BLaER1 (cell line): Measurements from ENCODE around the gene PMPCA.
A peak's percentile ranks its signal among the peaks of the same experiment; 100 is the strongest.

Experiments
- H3K27ac ChIP-seq: shearing (Covaris generic); formaldehyde crosslinking; 2 replicates; pipeline ENCODE4 v1.8.1; 2022
- H3K27me3 ChIP-seq: shearing (Covaris generic); formaldehyde crosslinking; 2 replicates; pipeline ENCODE4 v1.8.1; 2022
- H3K36me3 ChIP-seq: shearing (Covaris generic); formaldehyde crosslinking; 2 replicates; pipeline ENCODE4 v1.8.1; 2022
- H3K4me1 ChIP-seq: shearing (Covaris generic); formaldehyde crosslinking; 2 replicates; pipeline ENCODE4 v1.8.1; 2022
- H3K4me2 ChIP-seq: shearing (Covaris generic); formaldehyde crosslinking; 2 replicates; pipeline ENCODE4 v1.8.1; 2022
- H3K4me3 ChIP-seq: shearing (Covaris generic); formaldehyde crosslinking; 2 replicates; pipeline ENCODE4 v1.8.1; 2022
- H3K9ac ChIP-seq: shearing (Covaris generic); formaldehyde crosslinking; 2 replicates; pipeline ENCODE4 v1.8.1; 2022
- H3K9me3 ChIP-seq: shearing (Covaris generic); formaldehyde crosslinking; 2 replicates; pipeline ENCODE4 v1.8.1; 2022
- H4K20me1 ChIP-seq: shearing (Covaris generic); formaldehyde crosslinking; 2 replicates; pipeline ENCODE4 v1.8.1; 2022
- Cebpa-rat ChIP-seq: shearing (Covaris generic); IDR thresholded peaks from 2 replicates; pipeline ENCODE4 v1.8.1; 2022

PMPCA gene

GRCh38 chr9:136380381-136380780, 30.1 kb upstream of the PMPCA start:
- peaks cover 43% of the 10 kb centered on the region for H4K20me1 ChIP-seq
- no peak overlapping the region for H3K4me3 ChIP-seq
- no peaks in the 10 kb centered on the region for H3K27me3 ChIP-seq
- no peak overlapping the region for H3K9ac ChIP-seq
- H3K4me1 ChIP-seq, result peaks cover 39% of the 10 kb centered on the region
- TF ChIP-seq Cebpa-rat, result no peak
- no peak overlapping the region for H3K27ac ChIP-seq
- H3K9me3 ChIP-seq, result no peaks in the 10 kb centered on the region
- H3K4me2 ChIP-seq, result no peak overlapping the region
- peaks cover 91% of the 10 kb centered on the region for H3K36me3 ChIP-seq

GRCh38 chr9:136381311-136381710, 29.1 kb upstream of the PMPCA start:
- H3K4me3 ChIP-seq, result no peak overlapping the region
- H3K4me2 ChIP-seq, result no peak overlapping the region
- no peaks in the 10 kb centered on the region for H3K9me3 ChIP-seq
- peaks cover 92% of the 10 kb centered on the region for H3K36me3 ChIP-seq
- peaks cover 34% of the 10 kb centered on the region for H3K4me1 ChIP-seq
- H3K27ac ChIP-seq, result no peak overlapping the region
- H3K27me3 ChIP-seq, result no peaks in the 10 kb centered on the region
- peaks cover 49% of the 10 kb centered on the region for H4K20me1 ChIP-seq
- TF ChIP-seq Cebpa-rat, result no peak
- H3K9ac ChIP-seq, result no peak overlapping the region

GRCh38 chr9:136381966-136382513, 28.4 kb upstream of the PMPCA start:
- H3K4me1 ChIP-seq, result peaks cover 26% of the 10 kb centered on the region
- H3K27me3 ChIP-seq, result no peaks in the 10 kb centered on the region
- no peak overlapping the region for H3K9ac ChIP-seq
- TF ChIP-seq Cebpa-rat, result no peak
- H4K20me1 ChIP-seq, result peaks cover 43% of the 10 kb centered on the region
- H3K4me2 ChIP-seq, result no peak overlapping the region
- H3K9me3 ChIP-seq, result no peaks in the 10 kb centered on the region
- H3K36me3 ChIP-seq, result peaks cover 99% of the 10 kb centered on the region
- no peak overlapping the region for H3K4me3 ChIP-seq
- H3K27ac ChIP-seq, result no peak overlapping the region

GRCh38 chr9:136383436-136383835, 27.0 kb upstream of the PMPCA start:
- Histone ChIP-seq H3K4me2 (no peak overlapping the region), H3K9ac (no peak overlapping the region), H3K4me1 (peaks cover 16% of the 10 kb centered on the region), H4K20me1 (peaks cover 37% of the 10 kb centered on the region; the same call in 1 of the 2 replicates), H3K4me3 (no peak overlapping the region), H3K27ac (no peak overlapping the region), H3K9me3 (no peaks in the 10 kb centered on the region), H3K36me3 (peaks cover 99% of the 10 kb centered on the region), H3K27me3 (no peaks in the 10 kb centered on the region)
- no peak for TF ChIP-seq Cebpa-rat

- Histone ChIP-seq H3K27me3 (no peaks in the 10 kb centered on the region), H3K4me2 (peak overlapping the region; percentile 44), H3K4me3 (no peak overlapping the region), H3K27ac (no peak overlapping the region), H4K20me1 (peaks cover 45% of the 10 kb centered on the region; the same call in 1 of the 2 replicates), H3K36me3 (peaks cover 99% of the 10 kb centered on the region), H3K9me3 (no peaks in the 10 kb centered on the region), H3K9ac (no peak overlapping the region; the same call in 1 of the 2 replicates), H3K4me1 (peaks cover 16% of the 10 kb centered on the region)
- no peak for TF ChIP-seq Cebpa-rat
Measured at GRCh38 chr9:136385015-136385414, 25.4 kb upstream of the PMPCA start.

GRCh38 chr9:136386018-136386417, 24.4 kb upstream of the PMPCA start:
- Histone ChIP-seq H3K36me3 (peaks cover 99% of the 10 kb centered on the region), H3K4me1 (peaks cover 16% of the 10 kb centered on the region), H3K9ac (no peak overlapping the region), H3K4me2 (no peak overlapping the region), H3K27ac (no peak overlapping the region), H4K20me1 (peaks cover 45% of the 10 kb centered on the region; the same call in 1 of the 2 replicates), H3K27me3 (no peaks in the 10 kb centered on the region), H3K4me3 (no peak overlapping the region), H3K9me3 (no peaks in the 10 kb centered on the region)
- no peak for TF ChIP-seq Cebpa-rat

GRCh38 chr9:136387217-136387616, 23.2 kb upstream of the PMPCA start:
- H3K4me3 ChIP-seq, result no peak overlapping the region

GRCh38 chr9:136389396-136389795, 21.1 kb upstream of the PMPCA start:
- no peak for TF ChIP-seq Cebpa-rat

More at GRCh38 chr9:136387217-136387616, 23.2 kb upstream of the PMPCA start:
- Histone ChIP-seq H3K27me3 (no peaks in the 10 kb centered on the region), H3K4me1 (peaks cover 16% of the 10 kb centered on the region), H3K27ac (no peak overlapping the region), H3K36me3 (peaks cover 99% of the 10 kb centered on the region), H3K9ac (no peak overlapping the region), H4K20me1 (peaks cover 51% of the 10 kb centered on the region), H3K4me2 (no peak overlapping the region), H3K9me3 (no peaks in the 10 kb centered on the region)
- no peak for TF ChIP-seq Cebpa-rat

GRCh38 chr9:136391737-136392537, 18.5 kb upstream of the PMPCA start:
- Histone ChIP-seq H3K27me3 (no peaks in the 10 kb centered on the region), H3K4me3 (no peak overlapping the region), H3K27ac (no peak overlapping the region), H4K20me1 (peaks cover 47% of the 10 kb centered on the region), H3K9ac (no peak overlapping the region), H3K36me3 (peaks cover 99% of the 10 kb centered on the region), H3K4me1 (no peaks in the 10 kb centered on the region), H3K9me3 (no peaks in the 10 kb centered on the region), H3K4me2 (no peak overlapping the region)
- TF ChIP-seq Cebpa-rat, result no peak

More at GRCh38 chr9:136389396-136389795, 21.1 kb upstream of the PMPCA start:
- H3K9me3 ChIP-seq, result no peaks in the 10 kb centered on the region
- no peak overlapping the region for H3K27ac ChIP-seq
- H3K4me3 ChIP-seq, result no peak overlapping the region
- no peak overlapping the region for H3K4me2 ChIP-seq
- peaks cover 14% of the 10 kb centered on the region for H3K4me1 ChIP-seq
- no peaks in the 10 kb centered on the region for H3K27me3 ChIP-seq
- peaks cover 99% of the 10 kb centered on the region for H3K36me3 ChIP-seq
- H3K9ac ChIP-seq, result 0 out of 2 replicates have a peak overlapping the region, but pooled peaks have one; percentile 47
- peaks cover 62% of the 10 kb centered on the region for H4K20me1 ChIP-seq
